HEK293 (cell line): ENCODE measurements around the gene DOCK4.
A peak's percentile ranks its signal among the peaks of the same experiment; 100 is the strongest.

ENCODE experiments used
- CTCF ChIA-PET: fragments of 350-600 bp; formaldehyde crosslinking; extraction: SDS; loops from one replicate; lab custom pipeline; 2021; ENCODE audit warnings: antibody characterized with exemption; lab: Yijun Ruan, JAX
- POLR2A ChIA-PET: fragments of 300-600 bp; formaldehyde crosslinking; extraction: SDS; loops from one replicate; lab custom pipeline; 2020; ENCODE audit warnings: antibody characterized with exemption, inconsistent platforms; lab: Yijun Ruan, JAX
- H3K27ac ChIP-seq: fragments of 200-500 bp; sonication (Bioruptor generic); 2 replicates; pipeline ENCODE4 v1.5.1; 2014; ENCODE audit warnings: low read depth, low read length, control low read depth, inconsistent platforms; ENCODE audit errors: extremely low read depth
- H3K36me3 ChIP-seq, 2 experiments: fragments of 200-500 bp in 1 of 2; sonication (Bioruptor generic) in 1 of 2; 1 replicate in 1 of 2; 2 replicates in 1 of 2; pipeline ENCODE4 v1.5.1; 2014 to 2017; ENCODE audit warnings: inconsistent platforms in 2 of 2, low read length in 2 of 2; ENCODE audit not compliant: control insufficient read depth in 2 of 2, insufficient read depth in 1 of 2
- H3K4me1 ChIP-seq: fragments of 200-500 bp; sonication (Bioruptor generic); 2 replicates; pipeline ENCODE4 v1.5.1; 2014; ENCODE audit warnings: mild to moderate bottlenecking, low read length, inconsistent platforms; ENCODE audit not compliant: control insufficient read depth, insufficient read depth
- H3K4me3 ChIP-seq: 2 replicates; pipeline ENCODE4 v1.5.1; 2011; ENCODE audit warnings: low read depth, mild to moderate bottlenecking, control low read depth, low read length, moderate library complexity
- H3K9me3 ChIP-seq: fragments of 200-500 bp; sonication (Bioruptor generic); 2 replicates; pipeline ENCODE4 v1.5.1; 2014; ENCODE audit warnings: low read depth, low read length, inconsistent platforms; ENCODE audit not compliant: control insufficient read depth, insufficient read depth
- GLIS2 ChIP-seq: fragments of 450-650 bp; formaldehyde crosslinking; IDR thresholded peaks from 2 replicates; pipeline ENCODE4 v1.5.1; 2016; ENCODE audit warnings: missing biosample characterization, missing genetic modification characterization
- KLF9 ChIP-seq: fragments of 450-650 bp; formaldehyde crosslinking; IDR thresholded peaks from 2 replicates; pipeline ENCODE4 v1.5.1; 2016; ENCODE audit warnings: missing biosample characterization, missing genetic modification characterization, low read depth
- OSR2 ChIP-seq: fragments of 450-650 bp; formaldehyde crosslinking; IDR thresholded peaks from 2 replicates; pipeline ENCODE4 v1.5.1; 2016; ENCODE audit warnings: missing biosample characterization, missing genetic modification characterization
- ZBTB49 ChIP-seq: fragments of 450-650 bp; formaldehyde crosslinking; IDR thresholded peaks from 2 replicates; pipeline ENCODE4 v1.5.1; 2016; ENCODE audit warnings: missing biosample characterization, missing genetic modification characterization, low read depth
- ZFHX2 ChIP-seq: fragments of 450-650 bp; formaldehyde crosslinking; conservative IDR thresholded peaks from 2 replicates; pipeline ENCODE4 v1.5.1; 2016; ENCODE audit warnings: missing biosample characterization, missing genetic modification characterization
- ZNF19 ChIP-seq: fragments of 450-650 bp; formaldehyde crosslinking; IDR thresholded peaks from 2 replicates; pipeline ENCODE4; 2016; ENCODE audit warnings: missing biosample characterization, missing genetic modification characterization, low read depth
- ZNF354C ChIP-seq: fragments of 450-650 bp; formaldehyde crosslinking; IDR thresholded peaks from 2 replicates; pipeline ENCODE4 v1.5.1; 2016; ENCODE audit warnings: missing biosample characterization, missing genetic modification characterization, low read depth, borderline replicate concordance
- ZNF362 ChIP-seq: fragments of 450-650 bp; formaldehyde crosslinking; IDR thresholded peaks from 2 replicates; pipeline ENCODE4 v1.5.1; 2016; ENCODE audit warnings: missing biosample characterization, missing genetic modification characterization
- ZNF391 ChIP-seq: fragments of 450-650 bp; formaldehyde crosslinking; IDR thresholded peaks from 2 replicates; pipeline ENCODE4 v1.5.1; 2016; ENCODE audit warnings: low read depth, missing biosample characterization, missing genetic modification characterization, borderline replicate concordance
- ZNF48 ChIP-seq: fragments of 450-650 bp; formaldehyde crosslinking; IDR thresholded peaks from 2 replicates; pipeline ENCODE4 v1.5.1; 2016; ENCODE audit warnings: missing biosample characterization, missing genetic modification characterization
- ZNF548 ChIP-seq: fragments of 450-650 bp; formaldehyde crosslinking; IDR thresholded peaks from 2 replicates; pipeline ENCODE4 v1.5.1; 2016; ENCODE audit warnings: missing biosample characterization, missing genetic modification characterization
- ZNF560 ChIP-seq: fragments of 450-650 bp; formaldehyde crosslinking; IDR thresholded peaks from 2 replicates; pipeline ENCODE4 v1.5.1; 2017; ENCODE audit warnings: missing biosample characterization, missing genetic modification characterization, borderline replicate concordance
- ZNF629 ChIP-seq: fragments of 450-650 bp; formaldehyde crosslinking; IDR thresholded peaks from 2 replicates; pipeline ENCODE4 v1.5.1; 2017; ENCODE audit warnings: missing biosample characterization, missing genetic modification characterization
- TF ChIP-seq, protein P1 (sequence below): sonication (generic); formaldehyde crosslinking; IDR thresholded peaks from 2 replicates; pipeline ENCODE4 v1.8.1; 2022; ENCODE audit warnings: mild to moderate bottlenecking, moderate library complexity, missing genetic modification reagents
- TF ChIP-seq, protein P2 (sequence below): fragments of 450-650 bp; formaldehyde crosslinking; IDR thresholded peaks from 2 replicates; pipeline ENCODE4 v1.5.1; 2017; ENCODE audit warnings: missing biosample characterization, missing genetic modification characterization

Gene DOCK4

DNA sequence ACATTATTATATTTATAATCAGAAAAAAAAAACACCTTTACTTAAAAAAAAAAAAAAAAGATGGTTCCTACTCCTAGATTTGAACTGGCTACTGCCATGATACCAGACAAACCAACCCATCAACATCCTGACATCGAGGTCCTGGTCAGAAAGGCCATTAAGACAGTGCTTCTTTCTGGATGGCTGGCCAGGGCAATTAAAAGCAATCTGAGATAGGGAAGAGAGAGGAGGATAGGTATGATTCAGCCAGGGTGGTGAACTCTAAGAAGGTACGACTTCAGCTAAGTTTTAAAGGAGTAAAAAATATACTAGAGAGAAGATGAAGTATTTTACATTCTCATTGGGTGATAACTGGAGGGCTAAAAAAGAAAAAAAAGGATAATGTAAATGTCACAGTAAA is 139.0 kb downstream of the DOCK4 start:
- no peak for TF ChIP-seq GLIS2
- TF ChIP-seq ZNF362, result peak; percentile 64; the same call in 1 of the 2 replicates
- ChIA-PET CTCF (no interaction called here), POLR2A (no interaction called here)
- Histone ChIP-seq H3K36me3 (no peaks in the 10 kb centered on the region), H3K4me3 (no peak overlapping the region), H3K9me3 (no peaks in the 10 kb centered on the region), H3K27ac (no peak overlapping the region), H3K4me1 (peaks cover 5% of the 10 kb centered on the region)

DNA sequence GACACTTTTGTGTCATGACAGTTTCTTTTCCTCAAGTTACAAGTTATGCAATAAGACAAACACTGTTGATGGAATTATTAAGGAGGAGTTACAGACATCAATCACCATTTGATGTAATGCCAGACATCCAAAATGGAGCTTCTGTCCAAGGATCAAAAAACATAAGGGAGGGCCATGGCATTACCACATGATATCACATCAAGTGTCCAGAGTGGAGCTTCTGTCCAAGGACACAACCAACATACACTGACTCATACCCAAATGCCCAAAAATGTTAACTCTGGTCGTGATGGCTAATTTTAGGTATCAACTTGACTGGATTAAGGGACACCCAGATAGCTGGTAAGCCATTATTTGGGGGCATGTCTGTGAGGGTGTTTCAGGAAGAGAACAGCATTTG is 140.4 kb downstream of the DOCK4 start:
- Histone ChIP-seq H3K4me1 (peaks cover 5% of the 10 kb centered on the region), H3K27ac (no peak overlapping the region), H3K36me3 (no peaks in the 10 kb centered on the region), H3K4me3 (no peak overlapping the region), H3K9me3 (no peaks in the 10 kb centered on the region)
- TF ChIP-seq ZNF629 (tag by site-specific recombination) (no peak), ZNF391 (tag by site-specific recombination) (no peak), ZNF354C (tag by site-specific recombination) (no peak), KLF9 (tag by site-specific recombination) (no peak), ZNF19 (tag by site-specific recombination) (no peak), ZNF560 (tag by site-specific recombination) (no peak), ZNF48 (tag by site-specific recombination) (no peak), ZBTB49 (tag by site-specific recombination) (no peak), OSR2 (tag by site-specific recombination) (no peak)
- TF ChIP-seq, protein P1, sequence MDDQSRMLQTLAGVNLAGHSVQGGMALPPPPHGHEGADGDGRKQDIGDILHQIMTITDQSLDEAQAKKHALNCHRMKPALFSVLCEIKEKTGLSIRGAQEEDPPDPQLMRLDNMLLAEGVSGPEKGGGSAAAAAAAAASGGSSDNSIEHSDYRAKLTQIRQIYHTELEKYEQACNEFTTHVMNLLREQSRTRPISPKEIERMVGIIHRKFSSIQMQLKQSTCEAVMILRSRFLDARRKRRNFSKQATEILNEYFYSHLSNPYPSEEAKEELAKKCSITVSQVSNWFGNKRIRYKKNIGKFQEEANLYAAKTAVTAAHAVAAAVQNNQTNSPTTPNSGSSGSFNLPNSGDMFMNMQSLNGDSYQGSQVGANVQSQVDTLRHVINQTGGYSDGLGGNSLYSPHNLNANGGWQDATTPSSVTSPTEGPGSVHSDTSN (CRISPR knock-in tag), result no peak
- TF ChIP-seq, protein P2, sequence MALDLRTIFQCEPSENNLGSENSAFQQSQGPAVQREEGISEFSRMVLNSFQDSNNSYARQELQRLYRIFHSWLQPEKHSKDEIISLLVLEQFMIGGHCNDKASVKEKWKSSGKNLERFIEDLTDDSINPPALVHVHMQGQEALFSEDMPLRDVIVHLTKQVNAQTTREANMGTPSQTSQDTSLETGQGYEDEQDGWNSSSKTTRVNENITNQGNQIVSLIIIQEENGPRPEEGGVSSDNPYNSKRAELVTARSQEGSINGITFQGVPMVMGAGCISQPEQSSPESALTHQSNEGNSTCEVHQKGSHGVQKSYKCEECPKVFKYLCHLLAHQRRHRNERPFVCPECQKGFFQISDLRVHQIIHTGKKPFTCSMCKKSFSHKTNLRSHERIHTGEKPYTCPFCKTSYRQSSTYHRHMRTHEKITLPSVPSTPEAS, result no peak
- ChIA-PET CTCF (interaction anchor here (0.6 to 1.0 kb wide), 3 partner anchors 304 to 1872 kb away, joined by 3 read pairs; no protein-coding TSS in a partner anchor), POLR2A (no interaction called here)

DNA sequence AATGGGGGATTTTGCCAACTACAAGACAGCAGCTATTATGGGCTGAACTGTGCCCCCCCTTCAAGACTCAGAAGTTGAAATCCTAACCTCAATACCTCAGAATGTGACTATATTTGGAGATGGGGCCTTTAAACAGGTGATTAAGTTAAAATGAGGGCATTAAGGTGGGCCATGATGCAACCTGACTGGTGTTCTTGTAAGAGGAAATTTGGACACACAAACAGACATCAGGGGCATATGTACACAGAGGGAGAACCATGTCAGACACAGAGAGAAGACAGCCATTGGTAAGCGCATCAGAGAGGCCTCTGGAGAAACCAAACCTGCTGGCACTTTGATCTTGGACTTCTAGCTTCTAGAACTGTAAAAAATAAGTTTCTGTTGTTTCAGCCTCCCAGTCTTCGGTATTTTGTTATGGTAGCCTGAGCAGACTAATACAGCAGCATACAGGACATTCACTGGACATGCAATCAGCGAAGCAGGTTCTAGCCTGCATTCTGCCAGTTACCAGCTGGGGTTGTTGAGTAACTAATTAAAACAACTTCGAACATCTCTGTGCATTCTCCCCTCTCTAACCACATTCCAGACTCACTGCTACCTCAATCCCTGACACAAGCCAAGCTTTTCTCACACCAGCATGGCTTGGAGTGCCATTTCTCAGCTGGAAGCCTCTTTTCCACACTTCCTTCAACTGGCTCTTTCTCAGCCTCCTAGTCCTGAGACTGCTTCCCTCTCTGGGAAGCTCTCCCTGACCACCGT is 141.4 kb downstream of the DOCK4 start:
- no peak overlapping the region for H3K4me3 ChIP-seq
- CTCF ChIA-PET, result interaction anchor here (0.6 to 0.7 kb wide), 4 partner anchors 302 to 1873 kb away, joined by 3 read pairs; no protein-coding TSS in a partner anchor
- H3K27ac ChIP-seq, result no peak overlapping the region
- peaks cover 5% of the 10 kb centered on the region for H3K4me1 ChIP-seq
- POLR2A ChIA-PET, result no interaction called here
- TF ChIP-seq ZFHX2 (no peak), ZNF548 (tag by site-specific recombination) (peak; percentile 76)
- H3K9me3 ChIP-seq, result no peaks in the 10 kb centered on the region
- no peaks in the 10 kb centered on the region for H3K36me3 ChIP-seq
